Panc1 (cell line): ENCODE data around the gene NTMT1. TPM values are rescaled to one million over a fixed set of nuclear protein-coding genes. Genes with fewer than 3 reads are reported as not detected.

Source experiments
- ATAC-seq: fragments of 200-7000 bp; cut with Tn5 transposase; 2 replicates; pipeline ENCODE4 v1.9.1; 2020; ENCODE audit warnings: mild to moderate bottlenecking, moderate library complexity
- BruUV-seq: library from RNA; stranded (reverse); fragments of 400-500 nt; replicated peaks from 2 replicates; lab custom pipeline; 2021; lab: Mats Ljungman, UMichigan
- CTCF ChIA-PET: fragments of 300-600 bp; sonication (Branson Sonifier 250); formaldehyde crosslinking; loops from one replicate; lab custom pipeline; 2022; ENCODE audit warnings: antibody characterized with exemption; lab: Charles Lee
- POLR2A ChIA-PET: fragments of 300-600 bp; sonication (Branson Sonifier 250); formaldehyde crosslinking; loops from one replicate; lab custom pipeline; 2022; ENCODE audit warnings: antibody characterized with exemption; lab: Charles Lee
- DNase-seq: peaks from one replicate; pipeline ENCODE4 v3.0.0-alpha.2; 2010; ENCODE audit warnings: low read depth, low spot score
- H3K27ac ChIP-seq: 2 replicates; pipeline ENCODE4 v1.5.1; 2011; ENCODE audit warnings: mild to moderate bottlenecking, low read length, inconsistent platforms
- H3K27me3 ChIP-seq: fragments of 200-500 bp; sonication (Bioruptor generic); 2 replicates; pipeline ENCODE4 v1.6.0; 2014; ENCODE audit warnings: low read length, inconsistent platforms; ENCODE audit not compliant: control insufficient read depth, insufficient read depth
- H3K36me3 ChIP-seq: fragments of 200-500 bp; sonication (Bioruptor generic); 2 replicates; pipeline ENCODE4 v1.5.1; 2014; ENCODE audit warnings: inconsistent platforms, mild to moderate bottlenecking, low read length, moderate library complexity; ENCODE audit not compliant: control insufficient read depth, insufficient read depth
- H3K4me1 ChIP-seq: 2 replicates; pipeline ENCODE4 v1.5.1; 2011; ENCODE audit warnings: inconsistent platforms, mild to moderate bottlenecking, low read length, moderate library complexity; ENCODE audit not compliant: control insufficient read depth, insufficient read depth
- H3K4me3 ChIP-seq, 2 experiments: 2 replicates each; pipeline ENCODE4 v1.5.1; 2011 to 2012; ENCODE audit warnings: low read depth in 2 of 2, low read length in 2 of 2, mild to moderate bottlenecking in 2 of 2, inconsistent platforms in 1 of 2, moderate library complexity in 1 of 2
- H3K9me3 ChIP-seq: fragments of 200-500 bp; sonication (Bioruptor generic); 2 replicates; pipeline ENCODE4 v1.5.1; 2014; ENCODE audit warnings: low read depth, mild to moderate bottlenecking, inconsistent platforms, low read length, moderate library complexity; ENCODE audit not compliant: control insufficient read depth, insufficient read depth
- POLR2AphosphoS5 ChIP-seq: IDR thresholded peaks from 2 replicates; pipeline ENCODE4 v1.6.1; 2012; ENCODE audit warnings: mild to moderate bottlenecking, low read depth, low read length, moderate library complexity
- SIN3A ChIP-seq: IDR thresholded peaks from 2 replicates; pipeline ENCODE4 v1.6.1; 2012; ENCODE audit warnings: low read depth, mild to moderate bottlenecking, low read length, moderate library complexity, borderline replicate concordance; ENCODE audit not compliant: insufficient read depth
- TCF7L2 ChIP-seq: IDR thresholded peaks from 2 replicates; pipeline ENCODE4 v1.6.1; 2011; ENCODE audit warnings: mild to moderate bottlenecking, low read depth, low read length, inconsistent platforms
- in situ Hi-C: cut with HindIII; loops from 2 replicates; pipeline ENCODE4 v1.10.0; 2016; ENCODE audit warnings: low sequenced_read_pairs, low pct_unique_long_range_greater_than_20kb
- intact Hi-C: fragments of 100-400 bp; cut with micrococcal nuclease; formaldehyde crosslinking; loops from one replicate; pipeline ENCODE4 v1.10.0; 2022; ENCODE audit not compliant: unreplicated experiment
- total RNA-seq: library from RNA; stranded (reverse); gene quantifications from one replicate; pipeline ENCODE4 v1.2.1, GENCODE V29; 2021; ENCODE audit not compliant: unreplicated experiment
- TF ChIP-seq, protein P1 (sequence below): fragments of 450-650 bp; IDR thresholded peaks from 2 replicates; pipeline ENCODE4 v1.5.1; 2017; ENCODE audit warnings: mild to moderate bottlenecking
- TF ChIP-seq, protein P2 (sequence below), 2 experiments: IDR thresholded peaks; 2 replicates each; pipeline ENCODE4 v1.6.1; 2011 to 2012; ENCODE audit warnings: low read depth in 2 of 2, control low read depth in 1 of 2, low read length in 1 of 2, mild to moderate bottlenecking in 1 of 2, moderate library complexity in 1 of 2; ENCODE audit not compliant: insufficient read depth in 1 of 2

NTMT1 gene
- total RNA-seq, 1 experiment from 2014 or later = 47.5 TPM

DNA sequence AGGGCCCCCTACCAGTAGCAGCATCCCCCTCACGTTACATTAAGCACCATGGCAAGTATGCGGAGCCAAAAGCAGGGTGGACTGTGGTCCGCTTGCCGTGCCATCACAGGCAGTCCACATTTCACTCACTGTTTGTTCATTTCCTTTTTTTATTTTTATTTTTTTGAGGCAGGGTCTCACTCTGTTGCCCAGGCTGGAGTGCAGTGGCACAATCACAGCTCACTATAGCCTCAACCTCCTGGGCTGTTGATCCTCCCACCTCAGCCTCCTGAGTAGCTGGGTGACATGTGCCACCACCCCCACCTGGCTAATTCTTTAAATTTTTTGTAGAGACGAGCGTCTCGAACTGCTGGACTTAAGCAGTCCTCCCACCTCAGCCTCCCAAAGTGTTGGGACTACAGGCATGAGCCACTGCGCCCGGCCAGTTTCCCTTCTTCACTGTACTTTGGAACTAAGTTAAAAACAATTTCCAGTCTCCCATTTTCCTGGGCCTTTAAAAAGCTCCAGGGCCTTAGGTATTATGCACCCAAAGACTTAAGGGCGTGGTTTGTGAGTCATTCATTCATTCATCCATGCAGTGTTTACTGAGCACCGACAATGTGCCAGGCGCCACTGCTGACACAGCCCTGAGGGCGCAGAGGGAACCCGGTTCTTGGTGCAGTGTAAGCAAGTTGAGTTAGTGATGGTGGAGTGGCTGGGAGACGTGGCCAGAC, 59.4 kb downstream of the NTMT1 start:
- Histone ChIP-seq H3K36me3 (no peaks in the 10 kb centered on the region), H3K27me3 (no peaks in the 10 kb centered on the region), H3K4me3 (no peak overlapping the region), H3K9me3 (no peaks in the 10 kb centered on the region), H3K4me1 (no peaks in the 10 kb centered on the region), H3K27ac (no peak overlapping the region)
- ChIA-PET CTCF (no interaction called here), POLR2A (interaction anchor here (0.6 kb wide), 1 partner anchor 39 kb away, joined by 10 read pairs; no protein-coding TSS in a partner anchor)
- ATAC-seq (peak; percentile 83), DNase-seq (no peak)
- BruUV-seq = no TSS peak
- in situ Hi-C loops = no loop called here
- intact Hi-C loops = no loop called here
- TF ChIP-seq, protein P1, sequence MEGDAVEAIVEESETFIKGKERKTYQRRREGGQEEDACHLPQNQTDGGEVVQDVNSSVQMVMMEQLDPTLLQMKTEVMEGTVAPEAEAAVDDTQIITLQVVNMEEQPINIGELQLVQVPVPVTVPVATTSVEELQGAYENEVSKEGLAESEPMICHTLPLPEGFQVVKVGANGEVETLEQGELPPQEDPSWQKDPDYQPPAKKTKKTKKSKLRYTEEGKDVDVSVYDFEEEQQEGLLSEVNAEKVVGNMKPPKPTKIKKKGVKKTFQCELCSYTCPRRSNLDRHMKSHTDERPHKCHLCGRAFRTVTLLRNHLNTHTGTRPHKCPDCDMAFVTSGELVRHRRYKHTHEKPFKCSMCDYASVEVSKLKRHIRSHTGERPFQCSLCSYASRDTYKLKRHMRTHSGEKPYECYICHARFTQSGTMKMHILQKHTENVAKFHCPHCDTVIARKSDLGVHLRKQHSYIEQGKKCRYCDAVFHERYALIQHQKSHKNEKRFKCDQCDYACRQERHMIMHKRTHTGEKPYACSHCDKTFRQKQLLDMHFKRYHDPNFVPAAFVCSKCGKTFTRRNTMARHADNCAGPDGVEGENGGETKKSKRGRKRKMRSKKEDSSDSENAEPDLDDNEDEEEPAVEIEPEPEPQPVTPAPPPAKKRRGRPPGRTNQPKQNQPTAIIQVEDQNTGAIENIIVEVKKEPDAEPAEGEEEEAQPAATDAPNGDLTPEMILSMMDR = no peak
- TF ChIP-seq POLR2AphosphoS5 (no peak), SIN3A (no peak), TCF7L2 (no peak)
- TF ChIP-seq, protein P2, sequence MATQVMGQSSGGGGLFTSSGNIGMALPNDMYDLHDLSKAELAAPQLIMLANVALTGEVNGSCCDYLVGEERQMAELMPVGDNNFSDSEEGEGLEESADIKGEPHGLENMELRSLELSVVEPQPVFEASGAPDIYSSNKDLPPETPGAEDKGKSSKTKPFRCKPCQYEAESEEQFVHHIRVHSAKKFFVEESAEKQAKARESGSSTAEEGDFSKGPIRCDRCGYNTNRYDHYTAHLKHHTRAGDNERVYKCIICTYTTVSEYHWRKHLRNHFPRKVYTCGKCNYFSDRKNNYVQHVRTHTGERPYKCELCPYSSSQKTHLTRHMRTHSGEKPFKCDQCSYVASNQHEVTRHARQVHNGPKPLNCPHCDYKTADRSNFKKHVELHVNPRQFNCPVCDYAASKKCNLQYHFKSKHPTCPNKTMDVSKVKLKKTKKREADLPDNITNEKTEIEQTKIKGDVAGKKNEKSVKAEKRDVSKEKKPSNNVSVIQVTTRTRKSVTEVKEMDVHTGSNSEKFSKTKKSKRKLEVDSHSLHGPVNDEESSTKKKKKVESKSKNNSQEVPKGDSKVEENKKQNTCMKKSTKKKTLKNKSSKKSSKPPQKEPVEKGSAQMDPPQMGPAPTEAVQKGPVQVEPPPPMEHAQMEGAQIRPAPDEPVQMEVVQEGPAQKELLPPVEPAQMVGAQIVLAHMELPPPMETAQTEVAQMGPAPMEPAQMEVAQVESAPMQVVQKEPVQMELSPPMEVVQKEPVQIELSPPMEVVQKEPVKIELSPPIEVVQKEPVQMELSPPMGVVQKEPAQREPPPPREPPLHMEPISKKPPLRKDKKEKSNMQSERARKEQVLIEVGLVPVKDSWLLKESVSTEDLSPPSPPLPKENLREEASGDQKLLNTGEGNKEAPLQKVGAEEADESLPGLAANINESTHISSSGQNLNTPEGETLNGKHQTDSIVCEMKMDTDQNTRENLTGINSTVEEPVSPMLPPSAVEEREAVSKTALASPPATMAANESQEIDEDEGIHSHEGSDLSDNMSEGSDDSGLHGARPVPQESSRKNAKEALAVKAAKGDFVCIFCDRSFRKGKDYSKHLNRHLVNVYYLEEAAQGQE (IDR thresholded peaks at IDR 0.05; ENCODE audit: insufficient read depth in 1 of 2, low read depth in 2 of 2, low read length in 1 of 2) = no peak

Other genes starting within 250 kb of the NTMT1 start
- gene C9orf50, start 5.1 kb upstream of the NTMT1 start, total RNA-seq = not detected
- gene ASB6, start 16.0 kb downstream of the NTMT1 start, total RNA-seq = 14.3 TPM
- gene PRRX2, start 39.5 kb downstream of the NTMT1 start, total RNA-seq = 6.3 TPM
- 1.1 TPM for gene PTGES, start 126.9 kb downstream of the NTMT1 start, total RNA-seq
- gene TOR1B, start 177.0 kb downstream of the NTMT1 start, total RNA-seq = 37.6 TPM
- 33.6 TPM for gene TOR1A, start 198.0 kb downstream of the NTMT1 start, total RNA-seq
- 33.6 TPM for gene C9orf78, start 209.1 kb downstream of the NTMT1 start, total RNA-seq
- gene USP20, start 209.3 kb downstream of the NTMT1 start, total RNA-seq = 14.4 TPM